Lower leg skin (tissue), 4 donors: ENCODE measurements around the gene RPS6KA4. TPM values are rescaled to one million over a fixed set of nuclear protein-coding genes. Genes with fewer than 3 reads are reported as not detected.

Experiments
- DNase-seq, 2 donors: peaks; one replicate each; pipeline ENCODE4 v3.0.0-alpha.2; 2019; ENCODE audit warnings: low spot score in 2 of 2
- H3K4me3 ChIP-seq: fragments of 200-600 bp; sonication (generic); 2 replicates; pipeline ENCODE4 v1.5.1; 2017; ENCODE audit warnings: mild to moderate bottlenecking, low read depth; ENCODE audit not compliant: poor library complexity, severe bottlenecking
- POLR2A ChIP-seq, 2 donors: fragments of 450-650 bp; IDR thresholded peaks; one replicate each; pipeline ENCODE4 v1.6.1; 2016 to 2017; ENCODE audit warnings: antibody characterized with exemption in 2 of 2, mild to moderate bottlenecking in 1 of 2, moderate library complexity in 1 of 2
- WGBS, 2 donors: methylation state at CpG; one replicate each; pipeline ENCODE4 v1.1.5; 2018; 5-methylcytosine and 5-hydroxymethylcytosine counted together
- intact Hi-C: fragments of 100-400 bp; cut with DNase I; formaldehyde crosslinking; loops from one replicate; pipeline ENCODE4 v1.15.0; 2023; ENCODE audit warnings: low total_unique reads
- total RNA-seq, 4 donors: library from RNA; depleted of rRNA; stranded (reverse); fragments of >200 nt; gene quantifications; one replicate each; pipeline ENCODE4 v1.1.0, GENCODE V29; 2016
- TF ChIP-seq, protein P1 (sequence below), 3 donors: fragments of 450-650 bp; IDR thresholded peaks; one replicate each; pipeline ENCODE4 v1.5.1; 2016; ENCODE audit warnings: antibody characterized with exemption in 3 of 3, mild to moderate bottlenecking in 3 of 3, moderate library complexity in 2 of 3

RPS6KA4 gene
- total RNA-seq, 4 donors from 2014 or later: 39.4 to 77.4 (median 49.2) TPM

- no peak for DNase-seq
- no peak overlapping the region for H3K4me3 ChIP-seq
- intact Hi-C loops: no loop called here
- WGBS, 2 donors: 74 to 79% methylated on average over 23 to 25 of the region's 25 CpGs
- no peak for TF ChIP-seq POLR2A (IDR thresholded peaks at IDR 0.05)
- TF ChIP-seq, protein P1, sequence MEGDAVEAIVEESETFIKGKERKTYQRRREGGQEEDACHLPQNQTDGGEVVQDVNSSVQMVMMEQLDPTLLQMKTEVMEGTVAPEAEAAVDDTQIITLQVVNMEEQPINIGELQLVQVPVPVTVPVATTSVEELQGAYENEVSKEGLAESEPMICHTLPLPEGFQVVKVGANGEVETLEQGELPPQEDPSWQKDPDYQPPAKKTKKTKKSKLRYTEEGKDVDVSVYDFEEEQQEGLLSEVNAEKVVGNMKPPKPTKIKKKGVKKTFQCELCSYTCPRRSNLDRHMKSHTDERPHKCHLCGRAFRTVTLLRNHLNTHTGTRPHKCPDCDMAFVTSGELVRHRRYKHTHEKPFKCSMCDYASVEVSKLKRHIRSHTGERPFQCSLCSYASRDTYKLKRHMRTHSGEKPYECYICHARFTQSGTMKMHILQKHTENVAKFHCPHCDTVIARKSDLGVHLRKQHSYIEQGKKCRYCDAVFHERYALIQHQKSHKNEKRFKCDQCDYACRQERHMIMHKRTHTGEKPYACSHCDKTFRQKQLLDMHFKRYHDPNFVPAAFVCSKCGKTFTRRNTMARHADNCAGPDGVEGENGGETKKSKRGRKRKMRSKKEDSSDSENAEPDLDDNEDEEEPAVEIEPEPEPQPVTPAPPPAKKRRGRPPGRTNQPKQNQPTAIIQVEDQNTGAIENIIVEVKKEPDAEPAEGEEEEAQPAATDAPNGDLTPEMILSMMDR (IDR thresholded peaks at IDR 0.05): no peak
Measured at GRCh38 chr11:64356498-64357411, 2.2 kb upstream of the RPS6KA4 start.

DNA sequence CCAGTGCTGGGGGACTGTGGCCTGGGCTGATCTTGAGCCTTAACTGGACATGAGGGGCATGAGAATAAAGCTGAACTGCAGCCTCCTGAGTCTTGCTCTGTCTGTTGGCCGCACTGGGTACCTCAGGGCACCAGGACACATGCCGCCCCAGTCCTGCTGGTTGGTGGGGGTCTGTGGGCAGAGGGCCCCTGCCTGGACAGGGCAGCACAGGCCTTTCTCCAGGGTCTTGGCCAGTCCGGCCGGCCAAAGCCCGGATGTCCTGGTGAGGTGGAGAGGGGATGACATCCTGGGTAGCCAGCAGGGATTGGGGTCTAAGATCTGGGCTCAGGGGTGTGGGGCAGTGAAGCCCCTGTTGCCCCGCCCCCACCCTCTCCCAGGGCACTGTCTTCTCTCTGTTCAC lies 1.5 kb upstream of the RPS6KA4 start:
- TF ChIP-seq, protein P1 (IDR thresholded peaks at IDR 0.05): no peak
- no peak for TF ChIP-seq POLR2A (IDR thresholded peaks at IDR 0.05)
- DNase-seq: no peak
- WGBS, 2 donors: 77 to 97% methylated on average over 6 of the region's 6 CpGs
- H3K4me3 ChIP-seq: no peak overlapping the region
- intact Hi-C loops: no loop called here

DNA sequence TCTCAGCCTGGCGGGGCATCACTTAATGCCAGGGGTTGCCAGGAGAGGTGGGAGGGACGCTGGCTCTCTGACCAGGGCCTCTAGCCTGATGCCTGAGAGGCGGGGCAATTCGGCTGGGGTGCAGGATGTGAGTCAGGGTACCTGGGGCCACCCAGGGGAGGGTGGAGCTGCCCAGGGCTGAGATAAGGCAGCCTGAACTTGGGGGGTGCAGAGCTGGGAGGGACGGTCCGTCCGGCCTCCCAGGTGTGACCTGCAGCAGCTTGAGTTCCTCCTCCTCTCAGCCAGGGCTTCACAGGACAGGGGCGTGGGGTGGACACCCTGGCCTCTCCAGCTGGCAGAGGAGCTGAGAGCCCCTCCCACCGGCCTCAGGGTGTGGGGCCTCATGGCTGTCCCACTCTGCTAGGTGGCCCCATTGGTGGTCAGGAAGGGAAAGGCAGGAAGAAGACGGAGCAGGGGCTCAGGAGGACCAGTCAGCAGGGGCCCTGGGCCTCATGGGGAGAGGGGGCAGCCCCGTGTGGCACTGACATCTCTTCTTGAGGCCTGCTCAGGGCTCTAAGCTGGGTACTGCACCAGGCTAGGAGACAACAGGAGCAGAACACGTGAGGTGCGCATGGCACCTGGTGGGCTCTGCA lies 942 bp upstream of the RPS6KA4 start:
- no peak overlapping the region for H3K4me3 ChIP-seq
- intact Hi-C loops: no loop called here
- TF ChIP-seq POLR2A (IDR thresholded peaks at IDR 0.05): no peak
- TF ChIP-seq, protein P1 (IDR thresholded peaks at IDR 0.05): no peak
- DNase-seq: no peak
- 41 to 50% methylated on average over 12 to 13 of the region's 13 CpGs for WGBS, 2 donors

- peak overlapping the region; percentile 24 for H3K4me3 ChIP-seq
- TF ChIP-seq, protein P1 (IDR thresholded peaks at IDR 0.05): no peak
- TF ChIP-seq POLR2A (IDR thresholded peaks at IDR 0.05): no peak
- 8 to 40% methylated on average over 3 to 6 of the region's 7 CpGs for WGBS, 2 donors
- intact Hi-C loops: no loop called here
- no peak for DNase-seq
Measured at GRCh38 chr11:64358536-64358906, 441 bp upstream of the RPS6KA4 start.

- peak overlapping the region; percentile 65 for H3K4me3 ChIP-seq
- intact Hi-C loops: no loop called here
- DNase-seq: no peak
- no peak for TF ChIP-seq POLR2A (IDR thresholded peaks at IDR 0.05)
- TF ChIP-seq, protein P1 (IDR thresholded peaks at IDR 0.05): no peak
- 50 to 60% methylated on average over 26 to 31 of the region's 38 CpGs for WGBS, 2 donors
Measured at GRCh38 chr11:64359712-64360445, 917 bp downstream of the RPS6KA4 start.
